Ascending aorta (tissue), 2 donors: ENCODE data around the gene SMG6. TPM values are rescaled to one million over a fixed set of nuclear protein-coding genes. Genes with fewer than 3 reads are reported as not detected.
"Not testable (repeated sequence)": the region's sequence is repeated elsewhere in the genome, so short reads cannot be mapped to it uniquely, and the experiment has no call there.

Source experiments
- DNase-seq, 2 donors: peaks; one replicate each; pipeline ENCODE4 v3.0.0-alpha.2; 2019; ENCODE audit warnings: low spot score in 2 of 2
- H3K27ac ChIP-seq, 2 donors: fragments of 200-600 bp; sonication (generic); one replicate each; pipeline ENCODE4 v1.5.1; 2016 to 2017; ENCODE audit warnings: mild to moderate bottlenecking in 1 of 2
- H3K27me3 ChIP-seq: fragments of 200-600 bp; sonication (generic); one replicate; pipeline ENCODE4 v1.5.1; 2017
- H3K36me3 ChIP-seq, 2 donors: fragments of 200-600 bp; sonication (generic); one replicate each; pipeline ENCODE4 v1.5.1; 2016
- H3K4me1 ChIP-seq, 2 donors: fragments of 200-600 bp; sonication (generic); one replicate each; pipeline ENCODE4 v1.5.1; 2016 to 2017; ENCODE audit warnings: mild to moderate bottlenecking in 1 of 2
- H3K4me3 ChIP-seq, 2 donors: fragments of 200-600 bp; sonication (generic); one replicate each; pipeline ENCODE4 v1.5.1; 2016 to 2017; ENCODE audit warnings: mild to moderate bottlenecking in 1 of 2
- H3K9me3 ChIP-seq, 2 donors: fragments of 200-600 bp; sonication (generic); one replicate each; pipeline ENCODE4 v1.5.1; 2016
- intact Hi-C: fragments of 100-400 bp; cut with DNase I; formaldehyde crosslinking; loops from one replicate; pipeline ENCODE4 v1.15.1; 2023
- total RNA-seq: library from RNA; depleted of rRNA; stranded (reverse); fragments of >200 nt; gene quantifications from one replicate; pipeline ENCODE4 v1.1.0, GENCODE V29; 2016
- TF ChIP-seq, protein P1 (sequence below), 3 experiments: fragments of 200-600 bp in 2 of 3; fragments of 450-650 bp in 1 of 3; sonication (generic) in 2 of 3; IDR thresholded peaks; one replicate each; pipeline ENCODE4 v1.5.1; 2016 to 2019; ENCODE audit warnings: antibody characterized with exemption in 3 of 3, mild to moderate bottlenecking in 1 of 3, moderate library complexity in 1 of 3

SMG6 gene
- total RNA-seq, 1 donor from 2014 or later, result 50.8 TPM

DNA sequence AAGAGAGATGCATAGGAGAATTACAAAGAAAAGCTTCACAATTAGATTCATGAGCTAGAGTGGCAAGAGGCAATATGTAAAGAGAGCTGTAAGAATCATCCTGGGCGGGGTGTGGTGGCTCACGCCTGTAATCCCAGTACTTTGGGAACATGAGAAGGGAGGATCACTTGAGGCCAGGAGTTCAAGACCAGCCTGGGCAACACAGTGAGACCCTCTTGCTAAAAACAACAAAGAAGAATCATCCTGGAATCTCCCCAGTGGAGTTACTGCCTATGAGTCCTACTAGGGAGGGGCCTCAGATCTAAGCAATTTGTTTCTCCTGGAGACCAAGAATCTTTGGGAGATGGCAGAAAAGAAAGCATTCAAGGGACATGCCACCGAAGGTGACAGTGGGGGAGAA is 129.6 kb downstream of the SMG6 start:
- Histone ChIP-seq H3K9me3 (no peaks in the 10 kb centered on the region), H3K4me1 (peaks cover 27 to 69% of the 10 kb centered on the region in 2 donors), H3K4me3 (no peak overlapping the region), H3K36me3 (peaks cover 0 to 19% of the 10 kb centered on the region in 2 donors), H3K27me3 (no peaks in the 10 kb centered on the region), H3K27ac (peak overlapping the region; percentile 82 to 84)
- intact Hi-C loops, result loop anchor here (5.0 kb wide), 1 partner anchor 67 kb away; no protein-coding TSS in a partner anchor
- no peak for DNase-seq
- TF ChIP-seq, protein P1, sequence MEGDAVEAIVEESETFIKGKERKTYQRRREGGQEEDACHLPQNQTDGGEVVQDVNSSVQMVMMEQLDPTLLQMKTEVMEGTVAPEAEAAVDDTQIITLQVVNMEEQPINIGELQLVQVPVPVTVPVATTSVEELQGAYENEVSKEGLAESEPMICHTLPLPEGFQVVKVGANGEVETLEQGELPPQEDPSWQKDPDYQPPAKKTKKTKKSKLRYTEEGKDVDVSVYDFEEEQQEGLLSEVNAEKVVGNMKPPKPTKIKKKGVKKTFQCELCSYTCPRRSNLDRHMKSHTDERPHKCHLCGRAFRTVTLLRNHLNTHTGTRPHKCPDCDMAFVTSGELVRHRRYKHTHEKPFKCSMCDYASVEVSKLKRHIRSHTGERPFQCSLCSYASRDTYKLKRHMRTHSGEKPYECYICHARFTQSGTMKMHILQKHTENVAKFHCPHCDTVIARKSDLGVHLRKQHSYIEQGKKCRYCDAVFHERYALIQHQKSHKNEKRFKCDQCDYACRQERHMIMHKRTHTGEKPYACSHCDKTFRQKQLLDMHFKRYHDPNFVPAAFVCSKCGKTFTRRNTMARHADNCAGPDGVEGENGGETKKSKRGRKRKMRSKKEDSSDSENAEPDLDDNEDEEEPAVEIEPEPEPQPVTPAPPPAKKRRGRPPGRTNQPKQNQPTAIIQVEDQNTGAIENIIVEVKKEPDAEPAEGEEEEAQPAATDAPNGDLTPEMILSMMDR (IDR thresholded peaks at IDR 0.05), result no peak

DNA sequence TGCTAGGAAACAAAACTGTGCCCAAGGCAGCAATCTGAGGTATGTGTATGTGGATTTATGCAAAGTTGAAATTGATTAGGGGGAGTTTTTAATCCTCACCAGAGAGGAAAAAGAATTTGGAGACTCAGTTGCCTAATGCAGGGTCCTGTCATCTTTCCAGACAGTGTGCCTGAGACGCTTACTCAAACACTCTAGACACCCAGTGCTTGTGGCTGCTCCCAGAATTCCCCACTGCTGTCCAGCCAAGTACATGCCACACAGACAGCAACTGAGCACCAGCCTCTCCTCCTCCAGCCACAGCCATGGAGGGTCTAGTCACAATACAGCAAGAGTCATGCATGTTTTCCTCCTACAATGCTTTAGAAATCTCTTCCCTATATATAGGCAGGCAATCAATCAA is 130.6 kb downstream of the SMG6 start:
- Histone ChIP-seq H3K36me3 (peaks cover 0 to 29% of the 10 kb centered on the region in 2 donors), H3K9me3 (no peaks in the 10 kb centered on the region), H3K27ac (peak overlapping the region; percentile 82 to 84), H3K27me3 (no peaks in the 10 kb centered on the region), H3K4me3 (peak overlapping the region in 1 of 2 donors; percentile 40), H3K4me1 (peaks cover 23 to 58% of the 10 kb centered on the region in 2 donors)
- TF ChIP-seq, protein P1 (IDR thresholded peaks at IDR 0.05), result no peak
- DNase-seq, result peak in 1 of 2 donors; percentile 79
- intact Hi-C loops, result loop anchor here (1.0 to 5.0 kb wide), 2 partner anchors 42 to 66 kb away; no protein-coding TSS in a partner anchor

DNA sequence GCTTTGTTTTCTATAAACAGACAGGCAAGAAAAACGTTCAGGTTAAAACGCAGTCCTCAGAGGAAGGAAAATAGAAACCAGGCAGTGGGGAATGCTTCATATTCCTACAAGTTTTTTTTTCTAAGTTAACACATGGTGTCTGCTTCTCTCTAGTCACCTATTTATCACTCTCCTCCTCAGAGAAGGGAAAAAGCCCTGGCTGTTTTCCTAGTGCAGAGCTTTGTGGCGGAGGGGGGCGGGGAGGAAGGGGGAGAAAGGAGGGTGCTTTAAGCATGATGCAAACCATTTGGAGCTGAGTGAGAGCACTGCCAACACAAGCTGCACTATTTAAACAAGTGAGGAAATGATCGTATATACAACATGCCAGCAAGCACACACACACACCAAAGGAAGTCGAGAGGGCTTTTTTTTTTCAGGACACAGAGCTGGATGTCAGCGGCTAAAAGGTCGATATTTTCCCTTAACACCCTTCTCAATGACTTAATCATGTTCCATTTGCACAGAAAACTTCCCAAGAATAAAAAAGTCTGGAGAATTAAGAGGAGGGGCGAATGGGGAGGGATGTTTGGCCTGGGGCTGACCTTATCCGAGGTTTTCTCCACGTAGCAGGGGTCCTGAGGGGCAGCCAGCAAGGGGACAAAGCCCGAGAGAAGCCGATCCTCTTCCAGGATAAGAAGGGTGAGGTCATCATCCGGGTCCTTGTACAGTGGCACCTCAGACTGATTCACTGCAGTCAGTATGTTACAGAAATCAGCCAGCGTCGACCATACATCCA is 131.3 kb downstream of the SMG6 start:
- no peaks in the 10 kb centered on the region for H3K9me3 ChIP-seq
- intact Hi-C loops, result loop anchor here (1.0 to 5.0 kb wide), 2 partner anchors 43 to 65 kb away; no protein-coding TSS in a partner anchor
- DNase-seq, result peak; percentile 36 to 83
- H3K36me3 ChIP-seq, result peaks cover 0 to 33% of the 10 kb centered on the region in 2 donors
- TF ChIP-seq, protein P1 (IDR thresholded peaks at IDR 0.05), result no peak
- peak overlapping the region; percentile 82 to 84 for H3K27ac ChIP-seq
- H3K4me1 ChIP-seq, result peaks cover 23 to 52% of the 10 kb centered on the region in 2 donors
- H3K27me3 ChIP-seq, result no peaks in the 10 kb centered on the region
- peak overlapping the region; percentile 26 to 40 for H3K4me3 ChIP-seq

DNA sequence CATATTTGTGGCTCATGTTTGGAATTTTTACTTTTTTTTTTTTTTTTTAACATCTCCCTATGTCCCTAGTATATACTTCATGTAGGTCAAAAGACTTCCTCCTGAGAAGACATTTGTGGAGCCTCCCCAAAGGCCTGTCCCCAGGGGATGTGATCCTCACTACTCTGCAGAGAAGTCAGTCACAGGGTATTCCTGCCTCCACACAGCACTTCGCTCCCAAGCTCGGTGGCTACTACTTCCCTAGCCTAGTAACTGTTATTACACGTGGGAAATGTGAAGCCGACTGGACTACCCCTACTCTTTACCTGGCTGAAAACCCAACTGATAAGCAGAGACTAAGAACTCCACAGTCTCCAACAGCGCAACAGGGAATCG is 131.9 kb downstream of the SMG6 start:
- Histone ChIP-seq H3K4me1 (peaks cover 23 to 47% of the 10 kb centered on the region in 2 donors), H3K36me3 (peaks cover 0 to 33% of the 10 kb centered on the region in 2 donors), H3K4me3 (peak overlapping the region; percentile 26 to 40), H3K27ac (peak overlapping the region; percentile 82 to 84), H3K27me3 (no peaks in the 10 kb centered on the region), H3K9me3 (no peaks in the 10 kb centered on the region)
- TF ChIP-seq, protein P1 (IDR thresholded peaks at IDR 0.05), result no peak
- intact Hi-C loops, result loop anchor here (1.0 to 5.0 kb wide), 2 partner anchors 44 to 64 kb away; no protein-coding TSS in a partner anchor
- DNase-seq, result no peak

DNA sequence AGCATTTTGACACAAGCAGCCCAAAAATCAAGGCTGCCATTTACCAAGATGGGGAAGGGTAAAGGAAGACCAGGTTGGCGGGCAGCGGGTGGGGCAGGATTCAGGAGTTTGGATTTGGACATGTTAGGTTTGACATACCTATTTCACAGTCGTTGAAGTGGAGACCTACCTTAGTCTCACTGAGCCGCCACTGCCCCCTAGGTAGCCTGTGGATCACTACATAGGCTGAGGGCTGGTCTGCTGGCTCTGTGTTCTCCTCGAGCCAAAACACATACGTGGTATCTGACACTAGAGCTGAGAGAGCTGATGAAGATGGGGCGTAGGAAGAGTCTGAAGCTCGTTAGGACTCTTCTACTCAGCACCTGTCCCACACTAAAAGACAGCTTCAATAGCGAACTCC is 133.6 kb downstream of the SMG6 start:
- peaks cover 12 to 32% of the 10 kb centered on the region in 2 donors for H3K4me1 ChIP-seq
- H3K36me3 ChIP-seq, result peaks cover 0 to 42% of the 10 kb centered on the region in 2 donors
- H3K9me3 ChIP-seq, result no peaks in the 10 kb centered on the region
- no peaks in the 10 kb centered on the region for H3K27me3 ChIP-seq
- TF ChIP-seq, protein P1 (IDR thresholded peaks at IDR 0.05), result no peak
- no peak for DNase-seq
- no peak overlapping the region for H3K4me3 ChIP-seq
- intact Hi-C loops, result loop anchor here (5.0 kb wide), 1 partner anchor 63 kb away; no protein-coding TSS in a partner anchor
- no peak overlapping the region for H3K27ac ChIP-seq

DNA sequence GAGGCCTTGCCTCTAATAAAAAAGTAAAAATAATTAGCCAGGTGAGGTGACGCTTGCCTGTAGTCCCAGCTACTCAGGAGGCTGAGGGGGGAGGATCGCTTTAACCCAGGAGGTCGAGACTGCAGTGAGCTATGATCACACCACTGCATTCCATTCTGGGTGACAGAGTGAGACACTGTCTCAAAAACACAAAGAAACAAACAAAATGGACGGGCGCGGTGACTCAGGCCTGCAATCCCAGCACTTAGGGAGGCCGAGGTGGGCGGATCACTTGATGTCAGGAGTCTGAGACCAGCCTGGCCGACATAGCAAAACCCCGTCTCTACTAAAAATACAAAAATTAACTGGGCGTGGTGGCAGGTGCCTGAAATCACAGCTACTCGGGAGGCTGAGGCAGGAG is 137.9 kb downstream of the SMG6 start:
- intact Hi-C loops, H3K27ac ChIP-seq, DNase-seq, H3K27me3 ChIP-seq, H3K9me3 ChIP-seq, H3K4me1 ChIP-seq, H3K4me3 ChIP-seq: not testable (repeated sequence)
- peaks cover 14 to 68% of the 10 kb centered on the region in 2 donors for H3K36me3 ChIP-seq
